HG03039 (cell line): ENCODE measurements around the gene DUSP1.

Experiments
- ATAC-seq: cut with Tn5 transposase; IDR thresholded peaks from one replicate; pipeline ENCODE4 v1.9.1; 2021; ENCODE audit warnings: mild to moderate bottlenecking, moderate library complexity; ENCODE audit not compliant: unreplicated experiment

The DUSP1 gene

GRCh38 chr5:172782169-172783039, 11.4 kb upstream of the DUSP1 start:
- ATAC-seq, result no peak

GRCh38 chr5:172779691-172780341, 8.8 kb upstream of the DUSP1 start:
- ATAC-seq, result no peak

DNA sequence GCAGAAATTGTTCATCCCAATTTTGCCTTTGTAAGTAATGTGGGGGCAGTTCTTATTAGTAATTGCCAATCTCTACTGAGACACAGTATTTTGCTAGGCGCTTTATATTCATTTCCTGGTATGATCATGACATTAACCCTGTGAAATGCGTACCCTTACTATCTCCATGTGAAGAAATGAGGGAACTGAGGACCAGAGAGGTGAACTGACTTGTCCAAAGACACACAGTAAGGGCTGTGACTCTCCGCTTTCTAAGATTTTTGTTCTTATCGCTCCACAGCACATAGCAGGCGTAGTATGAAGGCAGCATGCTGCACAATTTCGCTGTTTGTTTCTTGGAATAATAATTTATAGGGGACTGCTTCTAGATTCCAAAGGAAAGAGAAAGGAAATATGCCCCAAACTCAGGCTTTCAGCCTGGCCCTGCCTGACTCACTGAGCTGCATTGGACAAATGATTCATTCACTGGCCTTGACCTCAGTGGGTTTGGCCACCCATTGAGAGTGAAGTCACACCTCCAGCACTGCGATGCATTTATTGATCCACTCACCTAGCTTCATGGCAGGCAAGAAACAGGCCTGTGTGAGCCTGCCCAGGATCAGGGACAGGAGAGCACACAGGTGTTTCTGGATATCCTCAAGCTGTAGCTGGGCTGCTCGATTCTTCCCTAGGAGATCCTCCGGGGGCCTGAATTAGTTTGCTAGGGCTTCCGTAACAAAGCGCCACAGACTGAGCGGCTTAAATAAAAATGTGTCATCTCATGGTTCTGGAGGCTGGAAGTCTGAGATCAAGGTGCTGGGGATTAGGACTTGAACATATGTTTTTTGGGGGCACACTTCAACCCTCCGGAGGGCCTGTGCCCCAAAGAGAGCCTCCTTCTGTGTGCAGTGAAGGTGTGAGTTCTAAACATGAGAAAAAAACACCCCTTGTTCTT, 7.2 kb upstream of the DUSP1 start:
- ATAC-seq, result no peak

DNA sequence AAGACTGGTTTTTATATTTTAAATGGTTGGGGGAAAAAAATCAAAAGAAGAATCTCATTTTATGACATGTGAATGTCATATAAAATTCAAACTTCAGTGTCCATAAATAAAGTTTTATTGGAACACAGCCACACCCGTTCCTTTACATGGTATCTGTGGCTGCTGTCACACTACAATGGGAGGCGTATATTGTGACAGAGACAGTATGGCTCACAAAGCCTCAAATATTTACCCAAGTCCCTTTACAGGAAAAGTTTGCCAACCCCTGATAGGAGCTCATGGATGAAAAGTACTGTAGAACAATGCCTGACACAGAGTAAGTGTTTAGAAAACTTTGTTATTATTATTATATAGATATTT, 5.2 kb upstream of the DUSP1 start:
- ATAC-seq, result no peak

GRCh38 chr5:172775326-172776234, 4.6 kb upstream of the DUSP1 start:
- ATAC-seq, result no peak

- no peak for ATAC-seq
Measured at GRCh38 chr5:172774561-172775315, 3.7 kb upstream of the DUSP1 start.

DNA sequence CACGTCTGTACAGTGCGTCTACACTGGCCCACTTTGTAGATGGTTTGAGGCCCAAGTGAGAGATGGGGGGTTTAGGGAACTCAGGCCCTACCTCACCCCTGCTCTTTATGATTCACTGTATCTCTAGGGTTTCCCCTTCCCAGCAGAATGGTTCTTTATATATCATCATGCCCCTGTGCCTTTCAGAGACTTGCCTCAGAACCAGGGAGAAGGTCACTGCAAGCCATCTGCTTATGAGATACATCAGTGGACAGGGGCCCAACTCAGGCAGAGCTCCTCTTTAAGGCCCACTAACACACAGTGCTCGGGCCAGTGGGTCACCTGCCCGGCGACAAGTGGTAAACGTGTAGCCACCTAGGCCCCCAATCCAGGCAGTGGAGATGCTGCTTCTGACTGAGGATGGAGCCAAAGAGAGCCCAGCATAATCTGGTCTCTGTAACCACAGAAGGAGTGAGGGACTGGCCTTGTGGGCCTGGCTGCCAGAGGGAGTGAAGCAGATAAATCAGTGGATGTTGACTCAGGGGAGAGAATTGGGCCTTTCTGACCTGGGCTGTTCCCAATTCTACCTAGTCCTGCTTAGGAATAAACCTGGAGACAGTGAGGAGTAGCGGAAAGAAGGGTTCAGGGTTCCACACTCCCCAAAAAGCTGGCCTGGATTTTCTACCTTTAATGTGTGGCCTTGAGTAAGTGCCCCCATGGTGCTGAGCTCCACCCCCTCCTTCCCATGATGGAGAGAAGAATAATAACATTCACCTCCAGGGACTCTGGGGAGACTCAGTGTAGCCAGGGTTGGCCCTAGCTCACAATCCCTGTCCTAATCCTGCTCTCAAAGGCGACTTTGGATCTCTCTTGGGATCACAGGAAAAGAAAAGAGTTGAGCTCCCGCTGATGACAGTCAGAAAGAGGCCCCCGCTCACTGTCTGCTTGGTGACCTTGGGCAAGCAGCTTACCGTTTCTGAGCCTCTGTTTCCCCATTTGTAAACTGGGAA, 2.8 kb upstream of the DUSP1 start:
- no peak for ATAC-seq

GRCh38 chr5:172772112-172772906, 1.3 kb upstream of the DUSP1 start:
- ATAC-seq, result no peak

- ATAC-seq, result no peak
Measured at GRCh38 chr5:172771439-172772111, 580 bp upstream of the DUSP1 start.

DNA sequence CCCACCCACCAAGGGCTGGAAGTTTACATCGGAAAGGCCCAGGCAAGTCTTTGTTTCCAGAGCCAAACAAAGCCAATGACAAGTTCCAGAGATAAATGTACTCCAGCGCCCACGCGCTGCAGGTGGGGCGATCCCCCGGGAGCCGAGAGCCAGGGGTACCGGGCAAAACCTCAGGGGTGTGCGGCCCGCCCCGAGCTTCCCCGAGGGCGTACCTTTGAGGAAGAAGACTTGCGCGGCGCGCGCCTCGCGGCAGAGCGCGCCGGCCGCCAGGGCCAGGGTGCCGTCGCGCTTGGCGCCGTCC, 671 bp downstream of the DUSP1 start:
- no peak for ATAC-seq

DNA sequence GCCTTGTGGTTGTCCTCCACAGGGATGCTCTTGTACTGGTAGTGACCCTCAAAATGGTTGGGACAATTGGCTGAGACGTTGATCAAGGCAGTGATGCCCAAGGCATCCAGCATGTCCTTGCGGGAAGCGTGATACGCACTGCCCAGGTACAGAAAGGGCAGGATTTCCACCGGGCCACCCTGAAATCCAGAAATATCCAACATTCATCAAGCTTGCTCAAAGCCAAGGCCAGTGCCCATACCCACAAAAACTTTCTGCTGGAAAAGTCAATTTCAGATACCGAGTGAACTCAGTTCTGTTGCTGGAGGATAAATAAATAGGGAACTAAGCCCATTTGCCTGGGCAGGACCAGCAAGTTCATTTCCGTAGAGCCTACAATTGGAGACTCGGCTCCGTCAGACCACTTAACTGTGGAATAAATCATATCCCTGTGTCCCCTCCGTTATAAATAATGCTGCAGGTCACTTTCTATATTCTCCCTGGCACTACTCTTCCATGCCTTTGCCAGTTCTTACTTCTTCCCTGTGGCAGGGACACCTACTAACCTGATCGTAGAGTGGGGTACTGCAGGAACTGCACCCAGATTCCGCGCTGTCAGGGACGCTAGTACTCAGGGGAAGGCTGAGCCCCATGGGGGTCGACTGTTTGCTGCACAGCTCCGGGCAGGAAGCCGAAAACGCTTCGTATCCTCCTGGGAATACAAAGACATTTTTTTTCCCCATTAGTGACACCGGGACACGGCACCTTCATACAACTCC, 1.2 kb downstream of the DUSP1 start:
- ATAC-seq, result no peak

DNA sequence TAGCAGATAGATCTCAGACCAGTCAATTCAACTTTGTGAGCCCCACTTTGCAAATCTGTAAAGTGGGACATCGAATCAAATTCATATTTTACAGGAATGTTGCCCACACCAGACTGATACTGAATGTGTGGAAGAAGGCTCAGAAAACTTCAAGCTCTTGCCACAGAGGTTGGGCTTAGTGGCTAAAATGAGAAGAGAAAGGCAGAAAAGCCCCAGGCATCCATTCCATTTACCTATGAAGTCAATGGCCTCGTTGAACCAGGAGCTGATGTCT, 1.7 kb downstream of the DUSP1 start:
- no peak for ATAC-seq

DNA sequence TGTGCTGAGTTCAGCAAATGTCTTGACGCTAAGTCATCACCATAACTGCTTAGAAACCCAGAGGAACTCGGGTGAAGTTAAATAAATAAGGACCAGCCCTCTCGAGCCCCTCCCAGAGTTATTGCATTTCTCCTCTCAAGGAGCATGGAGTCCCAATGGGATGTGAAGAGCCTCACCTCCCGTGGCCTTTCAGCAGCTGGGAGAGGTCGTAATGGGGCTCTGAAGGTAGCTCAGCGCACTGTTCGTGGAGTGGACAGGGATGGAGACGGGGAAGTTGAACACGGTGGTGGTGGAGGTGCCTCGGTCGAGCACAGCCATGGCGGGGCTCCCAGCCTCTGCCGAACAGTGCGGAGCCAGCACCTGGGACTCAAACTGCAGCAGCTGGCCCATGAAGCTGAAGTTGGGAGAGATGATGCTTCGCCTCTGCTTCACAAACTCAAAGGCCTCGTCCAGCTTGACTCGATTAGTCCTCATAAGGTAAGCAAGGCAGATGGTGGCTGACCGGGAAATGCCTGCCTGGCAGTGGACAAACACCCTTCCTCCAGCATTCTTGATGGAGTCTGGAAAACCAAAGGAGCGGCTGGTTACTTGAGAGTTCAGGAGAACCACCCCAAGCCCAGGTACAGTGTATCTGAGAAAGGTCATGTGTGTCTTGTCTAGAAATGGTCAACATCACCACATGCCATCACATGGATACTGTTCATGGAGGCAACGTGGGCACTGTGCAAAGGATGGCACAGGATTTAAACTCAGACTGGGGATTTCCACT, 2.2 kb downstream of the DUSP1 start:
- no peak for ATAC-seq

DNA sequence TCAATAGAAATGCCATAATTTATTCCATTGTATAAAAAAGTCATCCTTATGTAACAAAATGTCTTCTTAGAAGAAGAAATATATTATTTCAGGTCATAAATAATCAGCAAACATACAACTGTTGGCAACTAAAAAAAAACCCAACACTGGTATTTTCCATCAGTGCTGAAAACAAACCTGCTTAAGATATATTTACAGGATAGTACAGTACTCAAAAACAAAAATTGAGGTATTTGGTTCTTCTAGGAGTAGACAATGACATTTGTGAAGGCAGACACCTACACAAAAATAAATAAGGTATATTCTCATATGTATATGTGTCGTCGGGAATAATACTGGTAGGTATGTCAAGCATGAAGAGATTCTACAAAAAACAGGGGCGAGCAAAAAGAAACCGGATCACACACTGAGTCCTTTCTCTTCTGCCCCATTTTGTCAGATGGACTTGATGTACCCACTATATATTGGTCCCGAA, 2.9 kb downstream of the DUSP1 start:
- no peak for ATAC-seq

DNA sequence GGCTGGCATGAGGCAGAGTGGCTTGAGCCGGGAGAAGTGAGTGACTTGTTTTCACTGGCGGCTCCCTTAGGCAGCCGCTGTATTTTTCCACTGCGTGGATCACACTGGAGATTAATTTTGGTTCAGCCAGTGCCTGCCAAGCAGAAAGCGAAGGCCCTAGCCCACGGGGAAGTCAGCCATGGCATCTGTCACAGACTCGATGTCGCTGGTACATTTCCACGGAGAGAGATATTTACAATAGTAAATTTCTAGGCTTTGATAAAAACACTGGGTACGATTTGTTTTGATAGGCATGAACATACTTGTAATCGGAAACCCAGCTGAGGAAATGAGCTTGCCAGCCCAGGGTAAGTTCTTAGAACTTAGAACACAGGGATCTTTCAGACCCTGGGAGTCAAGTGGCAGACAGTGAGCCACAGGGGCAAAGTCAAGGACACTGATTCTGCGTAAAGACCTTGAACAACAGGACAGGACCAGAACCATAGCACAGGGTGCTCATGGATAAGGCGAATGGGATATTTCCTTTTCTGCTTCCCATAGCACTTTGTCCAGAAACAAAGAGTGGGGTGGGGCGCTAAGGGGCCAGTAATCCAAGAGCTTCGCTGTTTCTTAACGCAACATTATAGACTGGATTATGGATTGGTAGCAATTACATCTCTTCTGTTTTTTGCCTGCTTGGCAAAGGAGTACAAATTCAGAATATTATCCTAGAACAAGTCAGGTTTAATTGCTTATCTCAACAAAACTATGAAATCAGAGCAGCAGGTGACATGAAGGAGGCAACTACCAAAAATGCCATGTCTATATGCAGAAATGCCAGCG, 4.5 kb downstream of the DUSP1 start:
- no peak for ATAC-seq
